CD4-positive, alpha-beta T cell treated with Interleukin-15 for 1 hour (primary cell): Measurements from ENCODE around the gene PGM1.

Experiments
- DNase-seq: peaks from one replicate; pipeline ENCODE4 v3.0.0-alpha.2; 2020

Gene PGM1

DNA sequence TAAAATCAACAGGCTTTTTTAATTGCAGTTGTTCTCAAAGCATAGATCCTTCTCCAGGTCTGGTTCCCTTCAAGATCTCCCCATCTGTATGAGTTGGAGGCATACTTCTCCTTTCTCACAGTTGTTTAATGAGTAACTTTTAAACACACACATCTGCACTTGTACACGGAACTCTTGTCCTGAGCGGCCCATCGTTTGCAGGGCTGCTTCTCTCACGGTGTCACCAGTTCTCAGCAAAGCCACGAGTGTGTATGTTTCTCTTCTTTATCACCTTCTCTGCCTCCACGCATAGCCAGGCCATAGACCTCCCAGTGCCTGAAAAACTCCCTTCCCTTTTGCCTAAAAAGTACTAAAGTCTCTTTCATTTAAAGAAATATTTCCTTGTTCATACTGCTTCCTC is 111.9 kb downstream of the PGM1 start:
- no peak for DNase-seq

DNA sequence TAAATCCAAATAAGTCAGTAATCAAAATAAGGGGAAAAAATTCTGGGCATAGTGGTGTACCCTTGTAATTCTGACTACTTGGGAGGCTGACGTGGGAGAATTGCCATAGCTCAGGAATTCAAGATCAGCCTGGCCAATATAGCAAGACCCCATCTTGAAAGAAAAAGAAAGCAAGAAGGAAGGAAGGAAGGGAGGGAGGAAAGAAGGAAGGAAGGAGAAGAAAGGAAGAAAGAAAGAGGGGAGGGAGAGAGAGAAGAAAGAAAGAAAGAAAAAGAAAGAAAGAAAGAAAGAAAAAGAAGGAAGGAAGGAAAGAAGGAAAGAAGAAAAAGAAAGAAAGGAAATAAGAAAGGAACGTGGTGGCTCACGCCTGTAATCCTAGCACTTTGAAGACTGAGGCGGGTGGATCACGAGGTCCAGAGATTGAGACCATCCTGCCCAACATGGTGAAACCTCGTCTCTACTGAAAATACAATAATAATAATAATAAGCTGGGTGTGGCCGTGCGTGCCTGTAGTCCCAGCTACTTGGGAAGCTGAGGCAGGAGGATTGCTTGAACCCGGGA is 116.1 kb downstream of the PGM1 start:
- no peak for DNase-seq
